Astrocyte of the spinal cord (primary cell): ENCODE measurements around the gene DCAF17.

Experiments
- DNase-seq: peaks from one replicate; pipeline ENCODE4 v3.0.0; 2011; ENCODE audit warnings: low read depth, low spot score
- H3K4me3 ChIP-seq: 2 replicates; pipeline ENCODE4 v1.5.1; 2011; ENCODE audit warnings: low read depth, mild to moderate bottlenecking, low read length, moderate library complexity
- in situ Hi-C: cut with HindIII; loops from 2 replicates; pipeline ENCODE4 v1.10.0; 2017; ENCODE audit warnings: low sequenced_read_pairs
- TF ChIP-seq, protein P1 (sequence below): IDR thresholded peaks from 2 replicates; pipeline ENCODE4 v1.5.1; 2012; ENCODE audit warnings: low read depth, mild to moderate bottlenecking, low read length, inconsistent platforms

The DCAF17 gene

GRCh38 chr2:171533331-171533730 is 99.3 kb downstream of the DCAF17 start:
- in situ Hi-C loops = no loop called here
- no peak for DNase-seq
- TF ChIP-seq, protein P1, sequence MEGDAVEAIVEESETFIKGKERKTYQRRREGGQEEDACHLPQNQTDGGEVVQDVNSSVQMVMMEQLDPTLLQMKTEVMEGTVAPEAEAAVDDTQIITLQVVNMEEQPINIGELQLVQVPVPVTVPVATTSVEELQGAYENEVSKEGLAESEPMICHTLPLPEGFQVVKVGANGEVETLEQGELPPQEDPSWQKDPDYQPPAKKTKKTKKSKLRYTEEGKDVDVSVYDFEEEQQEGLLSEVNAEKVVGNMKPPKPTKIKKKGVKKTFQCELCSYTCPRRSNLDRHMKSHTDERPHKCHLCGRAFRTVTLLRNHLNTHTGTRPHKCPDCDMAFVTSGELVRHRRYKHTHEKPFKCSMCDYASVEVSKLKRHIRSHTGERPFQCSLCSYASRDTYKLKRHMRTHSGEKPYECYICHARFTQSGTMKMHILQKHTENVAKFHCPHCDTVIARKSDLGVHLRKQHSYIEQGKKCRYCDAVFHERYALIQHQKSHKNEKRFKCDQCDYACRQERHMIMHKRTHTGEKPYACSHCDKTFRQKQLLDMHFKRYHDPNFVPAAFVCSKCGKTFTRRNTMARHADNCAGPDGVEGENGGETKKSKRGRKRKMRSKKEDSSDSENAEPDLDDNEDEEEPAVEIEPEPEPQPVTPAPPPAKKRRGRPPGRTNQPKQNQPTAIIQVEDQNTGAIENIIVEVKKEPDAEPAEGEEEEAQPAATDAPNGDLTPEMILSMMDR = no peak
- H3K4me3 ChIP-seq = no peak overlapping the region
